ENCODE measurements around the gene ZNF618.

ZNF618 gene

DNA sequence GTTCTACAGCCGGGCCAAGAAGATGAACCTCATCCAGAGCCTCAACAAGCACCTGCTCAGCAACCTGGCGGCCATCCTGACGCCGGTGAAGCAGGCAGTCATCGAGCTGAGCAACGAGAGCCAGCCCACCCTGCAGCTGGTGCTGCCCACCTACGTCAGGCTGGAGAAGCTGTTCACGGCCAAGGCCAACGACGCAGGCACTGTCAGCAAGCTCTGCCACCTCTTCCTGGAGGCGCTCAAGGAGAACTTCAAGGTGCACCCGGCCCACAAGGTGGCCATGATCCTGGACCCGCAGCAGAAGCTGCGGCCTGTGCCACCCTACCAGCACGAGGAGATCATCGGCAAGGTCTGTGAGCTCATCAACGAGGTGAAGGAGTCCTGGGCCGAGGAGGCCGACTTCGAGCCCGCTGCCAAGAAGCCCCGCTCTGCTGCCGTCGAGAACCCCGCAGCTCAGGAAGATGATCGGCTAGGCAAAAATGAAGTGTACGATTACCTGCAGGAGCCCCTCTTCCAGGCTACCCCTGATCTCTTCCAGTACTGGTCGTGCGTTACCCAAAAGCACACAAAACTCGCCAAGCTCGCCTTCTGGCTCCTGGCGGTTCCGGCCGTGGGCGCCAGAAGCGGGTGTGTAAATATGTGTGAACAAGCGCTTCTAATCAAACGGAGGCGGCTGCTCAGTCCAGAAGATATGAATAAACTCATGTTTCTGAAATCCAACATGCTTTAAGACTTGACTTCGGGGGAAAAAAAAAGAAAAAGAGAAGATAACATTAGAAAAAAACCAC, 173.5 kb downstream of the ZNF618 start:
- DNase-seq, result no peak

DNA sequence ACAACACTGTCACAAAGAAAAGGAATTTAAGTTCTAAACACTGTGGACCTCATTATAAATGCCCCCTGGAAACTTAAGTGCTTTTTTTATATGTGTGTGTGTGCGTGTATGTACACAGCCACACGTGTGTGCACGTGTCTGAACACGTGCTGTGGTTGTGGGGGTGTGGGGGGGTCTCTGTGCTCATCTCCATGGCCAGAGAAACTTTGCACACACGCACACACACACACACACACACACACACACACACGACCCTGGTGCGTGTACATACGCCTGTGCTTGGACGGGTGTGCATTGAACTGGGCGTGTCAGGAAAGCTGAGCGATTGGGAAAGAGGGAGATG, 174.1 kb downstream of the ZNF618 start:
- DNase-seq, result no peak

DNA sequence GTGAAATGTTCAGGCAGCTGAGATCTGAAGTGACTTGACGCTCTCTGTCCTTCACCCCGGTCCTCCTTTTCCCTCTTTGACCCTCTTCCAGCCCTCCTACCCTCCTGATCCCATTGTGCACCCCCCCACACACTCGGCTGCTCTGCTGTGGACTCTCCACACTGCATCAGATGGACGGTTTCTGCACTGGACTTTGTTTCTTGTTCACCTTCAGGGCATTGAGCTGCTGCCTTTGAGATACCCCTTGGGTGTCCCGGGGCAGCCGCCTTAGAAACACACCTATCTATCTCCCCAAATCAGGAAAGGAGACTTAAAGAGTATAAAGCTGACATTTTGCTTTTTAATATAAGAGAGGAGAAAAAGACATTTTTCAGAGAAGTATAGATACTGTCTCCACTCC, 174.5 kb downstream of the ZNF618 start:
- no peak for DNase-seq

DNA sequence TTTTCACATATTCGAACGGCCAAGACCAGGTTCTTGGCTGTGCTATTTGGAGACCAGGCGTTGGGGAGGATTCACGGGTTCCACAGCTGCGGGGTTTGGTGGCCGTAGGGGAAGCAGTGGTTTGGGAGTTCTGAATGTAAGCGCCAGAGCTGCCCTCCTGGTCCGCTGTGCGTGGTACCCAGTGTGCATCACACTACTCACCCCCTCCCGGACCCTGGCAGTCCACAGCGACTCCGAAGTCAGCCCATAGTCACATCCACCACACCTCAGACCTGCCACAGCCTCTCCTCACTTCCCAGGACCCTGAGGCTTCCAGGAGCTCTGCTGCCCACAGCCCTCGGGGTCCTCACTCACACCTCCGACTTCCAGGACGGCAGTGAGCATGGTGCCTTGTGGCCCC, 175.2 kb downstream of the ZNF618 start:
- DNase-seq, result no peak

DNA sequence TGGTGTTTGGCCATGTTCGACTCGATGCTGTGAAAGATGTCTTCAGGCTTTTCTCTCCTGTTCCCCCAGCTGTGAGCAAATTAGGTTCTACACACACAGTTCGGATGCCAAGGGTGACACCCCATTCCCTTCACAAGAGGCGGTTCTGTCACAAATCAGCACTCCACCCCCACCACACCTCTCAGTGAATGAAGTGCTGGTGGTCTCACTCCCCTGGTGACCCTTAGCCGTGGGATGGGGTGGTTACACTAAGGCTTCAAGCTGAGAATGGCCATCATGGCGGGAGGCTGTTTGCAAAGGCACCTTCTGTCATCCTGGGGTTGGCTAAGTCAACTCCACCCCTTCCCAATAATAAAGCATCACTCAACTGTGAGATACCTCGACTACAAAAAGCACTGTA, 175.6 kb downstream of the ZNF618 start:
- no peak for DNase-seq

DNA sequence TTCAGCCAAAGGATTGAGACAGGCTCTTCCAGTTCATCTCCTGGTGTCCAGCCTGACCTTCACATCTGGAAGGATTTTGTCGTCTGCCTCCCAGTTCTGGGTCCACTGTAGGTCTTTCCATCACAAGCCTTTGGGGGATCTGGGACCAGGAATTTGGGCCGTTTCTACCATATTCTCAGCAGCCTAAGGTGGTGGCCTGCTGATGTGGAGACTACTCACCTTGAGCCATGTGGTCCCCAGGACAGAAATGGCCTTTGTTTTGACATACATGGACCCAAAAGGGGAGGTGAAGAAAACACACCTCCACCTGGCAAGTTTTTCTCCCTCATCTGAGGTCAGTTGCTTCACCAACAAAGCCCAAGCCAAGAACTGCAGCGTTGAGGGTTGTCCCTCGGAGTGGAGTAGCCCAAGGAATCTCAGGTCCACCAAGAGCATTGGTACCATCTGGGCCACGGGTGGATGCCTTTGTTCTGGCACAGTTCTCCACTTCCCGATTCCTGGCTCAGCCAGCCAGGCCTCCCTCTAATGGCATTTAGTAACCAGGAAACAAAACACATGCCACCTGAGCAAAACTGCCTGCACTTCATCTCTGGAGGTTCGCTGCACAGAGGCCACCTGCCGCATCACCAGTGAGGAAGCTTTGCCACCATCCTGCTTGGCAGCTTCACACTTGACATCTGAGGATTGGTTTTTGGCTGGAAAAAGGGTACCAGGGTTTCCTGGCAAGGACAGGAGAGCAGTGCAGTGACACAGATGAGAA, 177.3 kb downstream of the ZNF618 start:
- DNase-seq, result no peak

DNA sequence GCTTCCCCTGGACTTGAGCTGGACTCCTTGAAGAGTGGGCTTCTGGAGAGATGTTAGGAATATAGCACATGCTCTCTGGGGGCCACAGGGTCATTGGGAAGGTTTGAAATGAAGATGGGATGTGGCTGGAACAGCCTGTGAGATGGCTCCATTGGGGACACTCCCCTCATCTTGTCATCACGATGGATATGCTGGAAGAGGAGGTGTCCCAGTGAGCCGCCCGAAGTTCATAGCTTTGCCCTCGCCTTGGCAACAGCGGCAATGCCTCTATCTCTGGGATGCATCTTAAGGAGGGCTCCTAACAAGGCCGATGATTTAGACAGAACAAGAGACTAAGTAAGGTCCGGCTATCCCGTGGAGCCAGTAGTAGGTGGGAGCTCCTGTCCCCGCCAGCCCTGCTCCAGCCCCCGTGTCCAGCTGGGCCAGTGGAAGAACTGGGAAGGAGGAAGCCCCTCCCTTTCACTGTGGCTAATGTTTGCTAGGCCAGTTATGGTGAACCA, 178.1 kb downstream of the ZNF618 start:
- no peak for DNase-seq

DNA sequence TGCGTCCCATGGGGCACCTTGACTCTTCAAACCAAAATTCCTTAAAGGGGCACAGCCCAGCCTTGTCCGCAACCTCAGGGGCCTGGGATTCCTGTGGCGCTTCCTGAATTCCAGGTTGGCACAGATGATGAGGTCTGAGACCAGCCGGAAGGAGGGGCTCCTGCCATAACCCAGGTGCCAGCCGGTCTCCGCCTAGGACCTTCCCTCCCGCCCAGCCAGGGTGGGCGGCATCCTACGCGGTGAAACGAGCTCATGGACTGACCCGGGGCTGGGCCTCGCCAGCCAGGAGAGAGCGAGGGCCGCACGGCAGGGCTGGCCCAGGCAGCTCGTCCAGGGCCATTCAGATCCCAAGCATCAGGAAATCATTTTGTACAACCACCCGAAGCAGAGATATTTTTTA, 179.0 kb downstream of the ZNF618 start:
- DNase-seq, result no peak

DNA sequence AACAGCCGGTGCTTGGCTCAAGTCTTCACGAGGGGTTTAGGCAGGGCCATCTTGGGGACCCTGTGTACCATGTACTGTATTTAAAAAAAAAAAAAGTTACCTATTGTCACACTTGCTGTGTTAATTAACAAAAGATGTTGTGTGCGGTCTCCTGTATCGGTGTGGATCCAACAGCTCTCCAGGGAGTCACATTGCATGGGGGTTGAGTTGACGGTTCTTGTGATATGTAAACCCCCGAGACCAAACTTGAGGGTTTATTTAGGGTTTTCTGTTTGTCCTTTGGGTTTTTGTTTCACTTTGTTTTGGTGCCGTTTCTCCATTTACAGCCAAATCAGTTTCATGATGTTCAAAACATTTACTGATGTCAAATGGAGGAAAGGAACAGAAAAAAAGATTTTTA, 179.8 kb downstream of the ZNF618 start:
- DNase-seq, result no peak

DNA sequence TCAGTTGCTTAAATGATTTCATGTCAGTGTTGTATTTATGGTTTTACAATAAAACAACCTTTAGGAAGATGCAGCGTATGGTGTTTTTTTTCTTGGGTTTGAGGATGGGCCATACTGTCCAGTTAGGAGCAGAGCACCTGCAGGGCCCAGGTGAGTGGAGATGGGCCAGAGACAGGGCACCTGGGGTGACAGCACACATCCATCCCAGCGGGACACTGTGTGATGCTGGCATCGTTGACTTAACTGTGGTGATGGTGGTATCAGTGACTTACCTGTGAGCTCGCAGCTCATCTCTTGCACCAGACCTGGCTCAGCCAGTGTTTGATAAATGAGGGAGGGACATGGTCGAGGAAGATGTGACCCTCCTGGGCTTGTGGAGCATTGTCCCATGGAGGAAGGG, 180.4 kb downstream of the ZNF618 start:
- DNase-seq, result no peak

DNA sequence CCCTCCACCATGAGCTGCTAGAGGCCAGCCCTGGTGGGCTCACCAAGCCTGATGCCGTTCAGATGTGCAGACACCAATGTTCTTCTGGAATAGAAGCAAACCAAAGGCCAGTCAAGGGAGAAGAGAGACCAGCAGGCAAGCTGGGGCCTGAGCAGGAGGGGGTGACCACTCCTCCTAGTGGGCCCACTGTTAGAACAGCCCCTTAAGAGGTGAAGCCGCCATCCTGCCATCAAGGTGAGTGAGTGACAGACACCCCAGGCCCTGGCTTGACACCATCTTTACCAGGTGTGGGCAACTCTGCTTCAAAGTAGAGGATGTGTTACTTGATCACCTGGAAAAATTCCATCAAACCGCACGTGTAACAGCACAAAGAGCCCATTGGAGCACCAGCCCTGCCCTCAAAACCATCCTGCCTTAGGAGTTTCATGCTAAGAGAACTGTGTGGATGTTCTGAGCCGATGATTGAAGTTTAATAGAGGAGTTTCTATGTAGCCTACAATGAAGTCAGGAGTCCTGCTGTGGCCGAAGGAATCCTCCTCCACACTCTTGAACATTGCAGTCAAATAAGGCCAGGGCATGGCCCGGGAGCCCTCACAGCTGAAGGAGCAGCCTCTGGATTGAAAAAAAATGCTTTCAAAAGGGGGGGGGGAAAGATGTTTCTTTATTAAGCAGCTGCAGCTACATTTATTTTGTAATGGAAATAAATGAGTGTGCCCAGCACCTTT, 181.2 kb downstream of the ZNF618 start:
- DNase-seq, result no peak

DNA sequence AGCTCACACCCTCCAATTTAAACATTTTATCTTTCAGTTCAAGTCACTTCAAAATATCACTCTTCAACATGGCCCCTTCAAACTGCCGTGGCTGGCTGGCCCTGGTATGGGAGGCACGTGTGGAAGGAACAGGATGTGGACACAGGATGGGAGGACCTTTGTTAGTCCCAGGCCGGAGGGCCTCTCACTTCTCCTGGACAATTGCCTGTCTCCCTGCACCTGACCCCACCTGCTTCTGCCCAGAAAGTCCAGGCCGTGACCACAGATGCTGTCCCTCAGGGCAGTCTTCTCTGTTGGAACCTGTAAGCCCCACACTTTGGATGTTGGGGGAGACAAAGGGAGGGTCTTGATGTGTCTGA, 182.6 kb downstream of the ZNF618 start:
- DNase-seq, result no peak

DNA sequence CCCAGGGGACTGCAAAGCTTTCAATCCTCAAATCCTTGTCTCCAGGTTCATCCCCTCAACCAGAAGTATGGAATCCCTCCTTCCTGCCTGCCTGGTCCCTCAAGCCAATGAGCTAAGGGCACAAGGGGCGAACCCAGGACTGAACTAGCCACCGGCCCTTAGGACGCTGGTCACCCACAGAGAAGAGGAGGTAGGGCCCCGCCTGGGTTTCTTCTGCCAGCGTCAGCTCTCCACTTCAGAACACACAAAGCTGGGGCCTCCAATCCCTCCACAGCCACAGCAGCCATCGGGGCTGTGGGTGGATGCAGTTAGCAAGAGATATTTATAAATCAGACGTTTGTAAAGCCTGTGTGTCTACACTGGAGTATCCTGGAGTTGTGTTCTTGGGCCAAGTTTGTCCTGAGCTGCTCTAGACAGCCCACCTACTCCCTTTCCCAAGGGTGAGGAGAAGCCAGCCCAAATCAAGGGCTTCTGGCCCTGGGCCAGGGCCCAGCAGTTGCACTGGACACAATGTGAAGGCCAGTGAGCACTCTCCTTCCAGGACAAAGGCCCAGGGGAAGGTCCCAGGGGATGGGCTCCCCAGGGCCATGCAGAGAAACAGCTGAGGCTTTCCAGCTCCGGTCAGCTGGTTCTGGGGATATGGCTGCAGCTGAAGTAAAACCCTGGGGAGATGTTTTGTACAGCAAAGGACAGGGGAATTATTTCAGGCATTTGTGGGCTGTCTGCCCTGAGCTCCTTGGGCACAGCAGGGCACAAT, 183.1 kb downstream of the ZNF618 start:
- no peak for DNase-seq

DNA sequence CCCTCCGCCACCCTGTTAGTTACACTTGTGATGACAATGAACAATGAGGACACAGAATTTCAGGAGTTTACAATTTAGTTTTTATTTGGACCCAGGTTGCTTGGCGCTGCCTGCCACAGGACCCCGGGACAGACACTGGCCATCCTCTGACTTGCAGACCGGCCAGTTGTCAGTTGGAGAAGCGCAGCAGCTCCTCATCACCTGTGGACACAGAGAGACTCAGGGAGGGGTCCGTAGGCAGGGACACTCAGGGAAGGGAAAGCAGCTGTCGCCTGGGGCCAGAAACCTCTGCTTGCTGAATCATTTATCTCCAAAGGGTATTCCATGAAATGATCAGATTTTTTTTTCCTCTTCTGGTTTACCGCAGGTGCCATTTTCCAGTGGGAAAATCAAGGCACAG, 184.0 kb downstream of the ZNF618 start:
- no peak for DNase-seq

DNA sequence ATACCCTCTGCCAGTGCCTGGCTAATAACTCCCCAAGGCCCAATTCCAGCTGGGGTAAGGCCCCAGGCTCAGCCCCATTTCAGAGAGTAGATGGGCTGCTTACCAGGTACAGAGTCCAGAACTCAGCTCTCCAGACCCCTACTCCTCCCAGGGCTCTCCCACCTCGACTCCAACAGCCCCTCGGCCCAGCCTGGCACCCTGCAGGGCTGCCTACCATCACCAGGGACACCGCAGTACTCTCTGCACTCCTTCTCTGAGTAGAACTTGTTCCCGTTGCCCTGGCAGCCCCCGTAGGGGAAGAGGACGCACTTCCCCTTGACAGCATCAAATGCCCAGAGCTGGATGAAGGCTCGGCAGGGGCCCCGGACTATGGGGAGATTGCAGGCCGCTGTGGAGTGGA, 184.6 kb downstream of the ZNF618 start:
- no peak for DNase-seq

DNA sequence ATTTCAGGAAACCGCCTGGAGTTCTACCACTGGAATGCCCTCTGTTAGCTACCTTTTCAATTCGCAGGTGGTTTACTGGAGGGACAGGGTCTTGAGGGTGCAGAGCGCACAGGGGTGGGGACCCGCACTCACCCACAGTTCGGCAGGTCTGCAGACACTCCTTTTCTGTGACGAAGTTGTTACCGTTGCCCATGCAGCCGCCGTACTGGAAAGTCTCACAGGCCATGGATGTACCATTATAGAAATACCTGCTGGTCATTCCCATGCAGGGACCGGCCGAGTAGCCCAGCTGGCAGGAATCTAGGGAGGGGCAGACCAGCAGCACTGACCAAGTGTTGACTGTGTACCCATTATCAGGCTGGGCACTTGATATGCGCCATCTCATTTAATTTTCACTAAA, 185.2 kb downstream of the ZNF618 start:
- DNase-seq, result no peak

DNA sequence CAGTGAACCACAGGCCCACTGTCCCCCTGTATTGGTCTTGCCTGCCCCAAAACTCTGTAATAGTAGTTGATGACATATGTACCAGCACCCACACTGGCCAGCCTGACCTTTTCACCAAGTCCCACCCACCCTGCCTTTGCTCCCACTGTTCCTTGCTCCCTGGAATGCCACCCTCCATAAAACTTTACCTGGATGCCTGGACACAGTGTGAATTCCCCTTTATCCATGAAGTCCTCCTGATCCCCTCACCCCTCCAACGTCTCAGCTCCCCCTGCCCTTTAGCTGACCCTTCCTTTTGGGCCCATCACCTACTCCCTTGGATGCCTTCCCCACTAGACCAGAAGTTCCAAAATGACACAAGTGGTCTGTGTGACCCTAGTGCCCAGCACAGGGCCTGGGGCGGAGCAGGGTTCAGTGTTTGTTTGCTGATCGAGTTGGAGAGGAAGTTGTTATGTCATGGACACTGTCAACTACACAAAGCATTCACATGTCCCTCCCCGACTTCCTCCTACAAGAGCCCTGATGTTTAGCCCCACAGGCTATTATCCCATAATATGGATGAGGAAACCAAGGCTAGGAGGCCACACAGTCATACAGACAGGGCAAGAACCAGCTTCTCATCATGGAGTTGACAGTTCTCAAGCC, 185.8 kb downstream of the ZNF618 start:
- no peak for DNase-seq

DNA sequence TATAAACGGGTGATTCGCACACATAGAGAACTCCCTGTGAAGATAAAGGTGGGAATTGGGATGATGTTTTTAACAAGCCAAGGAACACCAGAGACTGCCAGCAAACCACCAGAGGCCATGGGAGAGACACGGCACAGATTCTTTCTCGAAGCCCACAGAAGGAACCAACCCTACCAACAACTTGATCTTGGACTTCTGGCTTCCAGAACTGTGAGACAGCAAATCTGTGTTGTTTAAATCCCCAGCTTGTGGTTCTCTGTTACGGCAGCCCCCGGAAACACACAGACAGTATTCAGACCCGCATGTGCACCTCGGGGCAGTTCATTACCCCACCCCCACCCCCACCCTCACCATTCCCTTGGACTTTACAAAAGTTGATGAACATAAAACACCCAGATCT, 189.2 kb downstream of the ZNF618 start:
- no peak for DNase-seq

DNA sequence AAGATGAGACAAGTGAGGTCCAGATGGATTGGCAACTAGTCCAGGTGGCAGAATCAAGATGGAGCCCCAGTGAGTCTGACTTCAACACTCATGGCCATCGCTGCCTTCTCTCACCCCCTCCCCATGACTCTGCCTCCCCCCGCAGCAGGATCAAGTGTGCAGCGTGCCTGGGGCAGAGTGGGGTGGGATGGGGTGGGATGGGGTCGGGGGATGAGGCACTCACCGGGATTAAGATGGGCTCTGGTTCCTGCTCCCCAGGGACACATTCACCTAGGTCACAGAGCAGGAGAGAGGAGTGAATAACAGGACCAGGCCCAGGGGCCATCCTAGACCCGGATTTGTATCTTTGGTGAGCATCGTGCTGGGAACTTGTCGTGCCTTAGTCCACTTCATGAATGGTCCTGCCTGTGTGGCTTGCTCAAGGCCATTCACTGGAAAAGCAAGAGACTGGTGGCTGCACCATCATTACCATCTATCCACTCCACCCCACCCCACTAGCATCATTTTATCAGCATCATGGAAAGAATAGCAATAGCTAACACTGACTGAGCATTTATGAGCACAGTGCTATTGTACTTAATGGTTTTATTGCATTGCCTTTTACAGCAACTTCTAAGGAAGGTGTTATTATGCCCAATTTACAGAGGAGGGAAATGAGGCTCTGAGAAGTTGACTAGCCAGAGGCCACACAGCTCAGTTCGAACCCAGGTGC, 193.5 kb downstream of the ZNF618 start:
- no peak for DNase-seq

DNA sequence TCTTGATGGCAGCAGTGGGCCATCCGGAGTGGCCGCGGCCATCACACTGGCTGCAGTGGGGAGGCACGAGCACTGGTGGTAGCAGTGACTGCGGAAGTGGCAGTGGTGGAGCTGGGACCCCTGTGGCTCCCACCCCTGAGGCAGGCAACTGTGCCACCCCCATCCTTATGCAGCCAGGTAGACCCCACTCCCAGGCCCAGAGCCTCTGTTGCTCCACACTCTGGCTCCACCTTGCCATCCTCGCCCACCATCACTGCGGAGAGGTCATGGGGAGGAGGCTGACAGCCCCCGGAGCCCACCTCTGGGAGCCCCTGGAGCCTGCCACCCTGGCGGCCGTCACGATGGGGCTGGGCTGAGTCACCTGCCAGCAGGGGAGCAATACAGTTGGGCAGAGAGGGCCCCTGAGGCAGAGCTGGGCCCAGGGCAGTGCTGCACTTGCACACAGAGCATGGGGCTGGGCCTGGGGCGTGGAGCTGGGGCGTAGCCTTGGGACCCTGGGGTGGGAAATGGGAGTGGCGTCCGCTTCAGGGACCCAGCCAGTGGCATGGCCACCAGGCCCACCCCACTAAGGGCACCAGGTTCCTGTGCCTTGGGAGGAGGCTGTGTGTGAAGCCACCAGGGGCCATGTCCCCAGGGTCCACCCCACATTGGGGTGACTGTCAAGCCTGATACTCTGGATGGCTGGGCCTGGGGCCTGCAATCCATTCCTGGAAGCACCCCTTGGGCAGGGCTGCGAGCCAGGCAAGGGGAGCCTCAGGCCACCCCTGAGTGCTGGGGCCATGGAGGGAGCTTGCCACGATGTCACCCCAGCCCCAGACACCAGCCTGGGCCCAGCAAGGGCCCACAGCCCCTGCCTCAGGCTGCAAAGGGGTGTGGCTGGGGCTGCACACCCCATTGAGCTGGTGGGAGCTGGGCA, 194.3 kb downstream of the ZNF618 start:
- DNase-seq, result no peak
